ENCODE measurements around the gene TAF4.

TAF4 gene

DNA sequence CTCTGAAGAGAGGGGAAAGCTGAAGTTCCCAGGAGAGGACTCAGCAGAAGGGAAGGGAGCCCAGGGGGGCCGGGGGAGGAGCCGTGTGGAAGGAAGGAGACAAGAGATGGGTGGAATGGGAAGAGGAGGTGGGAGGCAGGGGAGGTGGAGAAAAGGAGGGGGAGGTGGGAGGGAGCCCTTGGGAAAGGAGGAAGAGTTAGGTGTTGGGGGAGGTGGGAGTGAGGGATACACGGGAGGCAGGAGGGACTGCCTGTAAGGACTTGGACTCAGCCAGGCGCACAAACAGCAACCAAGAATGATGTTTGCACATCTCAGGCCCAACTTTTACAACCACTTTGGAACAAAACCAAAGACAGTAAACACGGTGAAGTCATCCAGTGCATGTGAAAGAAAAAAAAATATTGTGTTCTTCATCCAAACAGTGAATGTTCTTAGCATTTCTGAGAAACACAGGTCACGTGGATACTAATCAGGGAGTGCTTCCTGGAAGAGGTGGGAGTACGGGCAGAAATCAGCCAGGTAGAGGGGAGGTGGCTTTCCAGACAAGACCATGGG is 39.2 kb upstream of the TAF4 start:
- ChIA-PET CTCF (no interaction called here), POLR2A (interaction anchor here (1.4 kb wide), 1 partner anchor 17 kb away, joined by 7 read pairs; the partner anchor contains the start of gene LSM14B)
- no peak for TF ChIP-seq FOXA1 (IDR thresholded peaks at IDR 0.05)
- no peak for TF ChIP-seq HDGF (IDR thresholded peaks at IDR 0.05; ENCODE audit: borderline replicate concordance)
- TF ChIP-seq NFRKB (IDR thresholded peaks at IDR 0.05), result no peak
- TF ChIP-seq, protein P1, sequence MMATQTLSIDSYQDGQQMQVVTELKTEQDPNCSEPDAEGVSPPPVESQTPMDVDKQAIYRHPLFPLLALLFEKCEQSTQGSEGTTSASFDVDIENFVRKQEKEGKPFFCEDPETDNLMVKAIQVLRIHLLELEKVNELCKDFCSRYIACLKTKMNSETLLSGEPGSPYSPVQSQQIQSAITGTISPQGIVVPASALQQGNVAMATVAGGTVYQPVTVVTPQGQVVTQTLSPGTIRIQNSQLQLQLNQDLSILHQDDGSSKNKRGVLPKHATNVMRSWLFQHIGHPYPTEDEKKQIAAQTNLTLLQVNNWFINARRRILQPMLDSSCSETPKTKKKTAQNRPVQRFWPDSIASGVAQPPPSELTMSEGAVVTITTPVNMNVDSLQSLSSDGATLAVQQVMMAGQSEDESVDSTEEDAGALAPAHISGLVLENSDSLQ (IDR thresholded peaks at IDR 0.05), result no peak
- TF ChIP-seq L3MBTL2 (conservative IDR thresholded peaks at IDR 0.05), result no peak
- no peak for TF ChIP-seq ELF4 (IDR thresholded peaks at IDR 0.05)
- TF ChIP-seq FOXM1 (IDR thresholded peaks at IDR 0.05; ENCODE audit: borderline replicate concordance), result no peak
- TF ChIP-seq BHLHE40 (IDR thresholded peaks at IDR 0.05; ENCODE audit: borderline replicate concordance), result no peak
- no peak for TF ChIP-seq ZNF384 (IDR thresholded peaks at IDR 0.05)
- no peak for TF ChIP-seq TARDBP (IDR thresholded peaks at IDR 0.05)
- no peak for TF ChIP-seq LEF1 (IDR thresholded peaks at IDR 0.05; ENCODE audit: borderline replicate concordance)
- no peak for DNase-seq (ENCODE audit: extremely low spot score)

DNA sequence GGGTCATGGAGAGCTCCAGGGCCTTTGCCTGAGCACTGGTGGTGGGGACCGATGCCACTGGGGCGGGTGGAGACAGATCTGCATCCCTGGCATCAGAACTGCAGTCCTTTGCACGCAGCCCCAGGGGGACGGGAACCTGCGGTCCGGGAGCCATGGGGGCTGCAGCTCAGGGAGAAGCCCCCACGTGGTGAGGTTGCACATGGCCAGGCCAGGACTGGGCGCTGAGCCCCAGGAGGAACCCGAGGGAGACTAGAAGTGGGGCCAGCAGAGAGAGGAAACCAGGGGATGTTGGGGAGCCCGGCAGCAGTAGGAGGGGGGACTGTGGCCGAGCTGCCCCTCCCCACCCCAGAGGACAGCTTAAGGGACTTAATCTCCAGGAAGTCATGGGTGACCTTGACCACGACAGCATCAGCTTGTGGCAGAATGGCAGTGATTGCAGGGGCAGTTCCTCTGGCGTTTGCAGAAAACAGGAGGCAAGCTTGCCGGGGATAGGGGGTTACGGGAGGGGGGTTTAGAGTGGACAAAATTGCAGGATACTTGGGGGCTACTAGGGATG is 38.6 kb upstream of the TAF4 start:
- POLR2A ChIA-PET, result interaction anchor here (1.4 kb wide), 1 partner anchor 17 kb away, joined by 7 read pairs; the partner anchor contains the start of gene LSM14B
- CTCF ChIA-PET, result no interaction called here
- TF ChIP-seq FOXK2 (IDR thresholded peaks at IDR 0.05) (no peak), SP1 (IDR thresholded peaks at IDR 0.05) (no peak)
- no peak for DNase-seq (ENCODE audit: extremely low spot score)

DNA sequence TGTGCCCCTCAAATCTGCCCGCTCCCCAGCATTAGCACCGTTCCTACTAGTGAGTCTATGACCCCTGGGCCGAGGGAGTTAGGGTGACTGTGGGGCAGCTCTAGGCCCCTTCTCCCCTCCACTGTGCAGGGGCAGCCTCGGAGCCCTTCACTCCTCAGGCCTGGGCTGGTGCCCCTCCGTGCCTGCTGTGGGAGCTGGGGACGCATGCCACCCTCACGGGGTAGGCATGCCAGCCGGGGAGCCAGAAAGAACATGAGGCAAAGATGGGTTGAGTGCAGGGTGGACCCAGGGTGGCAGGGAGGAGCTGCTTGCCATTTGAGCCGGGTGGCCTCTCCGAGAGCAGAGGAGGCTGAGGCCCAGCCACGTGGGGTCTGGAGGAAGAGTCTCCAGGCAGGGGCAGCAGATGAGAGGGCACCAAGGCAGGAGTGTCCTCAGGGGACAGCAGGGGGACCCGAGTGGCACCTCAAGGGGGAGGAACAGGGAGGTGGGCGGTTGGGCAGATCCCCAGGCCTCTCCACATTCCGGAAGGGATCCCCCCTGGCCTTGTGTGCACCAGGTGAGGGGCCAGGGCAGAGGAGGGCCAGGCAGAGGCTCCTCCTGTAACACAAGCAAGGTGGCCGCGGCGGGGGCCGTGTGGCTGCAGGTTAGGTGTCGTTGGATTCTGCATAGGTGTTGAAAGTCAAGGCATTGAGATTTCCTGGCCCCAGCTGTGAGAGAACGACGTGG is 38.0 kb upstream of the TAF4 start:
- no peak for DNase-seq (ENCODE audit: extremely low spot score)
- TF ChIP-seq ARNT (IDR thresholded peaks at IDR 0.05), result no peak
- no peak for TF ChIP-seq LEF1 (IDR thresholded peaks at IDR 0.05; ENCODE audit: borderline replicate concordance)
- no peak for TF ChIP-seq CTBP1 (IDR thresholded peaks at IDR 0.05; ENCODE audit: borderline replicate concordance)
- TF ChIP-seq NFRKB (IDR thresholded peaks at IDR 0.05), result no peak
- no peak for TF ChIP-seq SP1 (IDR thresholded peaks at IDR 0.05)
- no peak for TF ChIP-seq FOXM1 (IDR thresholded peaks at IDR 0.05; ENCODE audit: borderline replicate concordance)
- TF ChIP-seq FOXA1 (IDR thresholded peaks at IDR 0.05), result no peak
- TF ChIP-seq ELF4 (IDR thresholded peaks at IDR 0.05), result no peak
- ChIA-PET POLR2A (interaction anchor here (1.4 kb wide), 1 partner anchor 18 kb away, joined by 7 read pairs; the partner anchor contains the start of gene LSM14B), CTCF (no interaction called here)

DNA sequence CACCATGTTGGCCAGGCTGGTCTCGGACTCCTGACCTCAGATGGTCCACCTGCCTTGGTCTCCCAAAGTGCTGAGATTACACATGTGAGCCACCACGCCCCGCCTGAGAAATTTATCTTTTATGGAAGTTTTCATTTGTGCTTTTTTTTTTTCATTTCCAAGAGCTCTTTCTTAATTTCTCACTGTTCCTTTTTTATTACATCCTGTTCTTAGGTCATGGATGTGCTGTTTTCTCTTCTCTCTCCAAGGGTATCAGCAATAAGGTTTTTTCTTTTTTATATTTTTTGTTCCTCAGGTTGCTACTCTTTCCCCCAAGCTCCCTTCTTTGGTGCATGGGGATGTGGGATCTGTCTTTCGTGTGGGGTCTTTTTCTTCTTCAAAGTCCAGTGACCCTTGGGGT is 35.4 kb upstream of the TAF4 start:
- DNase-seq (ENCODE audit: extremely low spot score), result no peak
- ChIA-PET CTCF (interaction anchor here (0.6 kb wide), 1 partner anchor 15 kb away, joined by 4 read pairs; no protein-coding TSS in a partner anchor), POLR2A (interaction anchor here (0.8 to 1.1 kb wide), 2 partner anchors 20 to 34 kb away, joined by 3 read pairs; no protein-coding TSS in a partner anchor)
- TF ChIP-seq FOXA1 (IDR thresholded peaks at IDR 0.05) (no peak), HDGF (IDR thresholded peaks at IDR 0.05; ENCODE audit: borderline replicate concordance) (no peak), ZNF384 (IDR thresholded peaks at IDR 0.05) (no peak)
- TF ChIP-seq, protein P1 (IDR thresholded peaks at IDR 0.05), result no peak

DNA sequence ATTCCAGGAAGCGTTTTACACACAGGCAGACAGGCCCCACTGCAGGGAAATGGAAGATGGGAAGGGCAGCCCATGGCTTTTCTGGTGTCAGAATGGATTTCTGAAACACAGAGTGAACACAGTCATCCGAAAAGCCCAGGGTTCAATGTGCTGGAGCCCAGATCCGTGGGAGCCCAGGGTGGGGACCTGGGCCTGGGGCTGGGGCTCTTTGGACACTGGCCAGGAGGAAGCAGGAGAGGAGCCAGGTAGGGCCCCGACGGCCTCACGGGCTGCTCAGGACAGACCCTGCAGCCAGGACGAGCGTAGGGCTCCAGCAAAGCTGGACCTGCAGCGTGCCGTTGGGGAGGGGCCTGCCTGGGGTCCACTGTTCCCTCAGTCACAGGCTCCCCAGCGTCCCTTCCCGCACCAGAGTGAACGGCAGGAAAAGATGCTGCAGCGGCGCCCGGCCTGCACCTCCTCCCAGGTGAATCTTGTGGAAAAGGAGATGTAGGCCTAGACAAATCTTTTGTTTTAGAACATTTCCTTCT is 32.3 kb upstream of the TAF4 start:
- CTCF ChIA-PET, result no interaction called here
- DNase-seq (ENCODE audit: extremely low spot score), result no peak
- POLR2A ChIA-PET, result no interaction called here
- TF ChIP-seq HDGF (IDR thresholded peaks at IDR 0.05; ENCODE audit: borderline replicate concordance) (no peak), CTBP1 (IDR thresholded peaks at IDR 0.05; ENCODE audit: borderline replicate concordance) (no peak), ELF4 (IDR thresholded peaks at IDR 0.05) (no peak), NFRKB (IDR thresholded peaks at IDR 0.05) (no peak), ARNT (IDR thresholded peaks at IDR 0.05) (no peak), SP1 (IDR thresholded peaks at IDR 0.05) (no peak), FOXM1 (IDR thresholded peaks at IDR 0.05; ENCODE audit: borderline replicate concordance) (no peak), BHLHE40 (IDR thresholded peaks at IDR 0.05; ENCODE audit: borderline replicate concordance) (no peak), SUZ12 (IDR thresholded peaks at IDR 0.05) (no peak), ZNF384 (IDR thresholded peaks at IDR 0.05) (no peak), LEF1 (IDR thresholded peaks at IDR 0.05; ENCODE audit: borderline replicate concordance) (no peak), TARDBP (IDR thresholded peaks at IDR 0.05) (no peak), FOXK2 (IDR thresholded peaks at IDR 0.05) (no peak), L3MBTL2 (conservative IDR thresholded peaks at IDR 0.05) (no peak), FOXA1 (IDR thresholded peaks at IDR 0.05) (no peak)
- TF ChIP-seq, protein P1 (IDR thresholded peaks at IDR 0.05), result no peak

Measured in HEK293T (cell line).